Activated CD4-positive, alpha-beta T cell treated with anti-CD3 and anti-CD28 coated beads, Interleukin-2, amount 50 U/mL, for 48 hours (primary cell): Measurements from ENCODE around the gene PES1.
"Not testable (repeated sequence)": the region's sequence is repeated elsewhere in the genome, so short reads cannot be mapped to it uniquely, and the experiment has no call there.

Source experiments
- DNase-seq, 2 experiments: peaks; one replicate each; pipeline ENCODE4 v3.0.0-alpha.2; 2020

The PES1 gene

GRCh38 chr22:30551813-30552212 is 39.9 kb downstream of the PES1 start:
- DNase-seq = not testable (repeated sequence)

- no peak for DNase-seq
These were observed 44.5 kb downstream of the PES1 start for GRCh38 chr22:30547188-30547587.

GRCh38 chr22:30546616-30547015 is 45.1 kb downstream of the PES1 start, which contains the start of gene SEC14L6:
Gene SEC14L6, minus strand, starts transcription at chr22:30546741. Its CDS starts 59 bp downstream, at chr22:30546682.
- DNase-seq = no peak

GRCh38 chr22:30542811-30543188 is 48.9 kb downstream of the PES1 start:
- DNase-seq = no peak

- no peak for DNase-seq
These were observed 49.5 kb downstream of the PES1 start for GRCh38 chr22:30541961-30542810.

- not testable (repeated sequence) for DNase-seq
These were observed 50.2 kb downstream of the PES1 start for GRCh38 chr22:30541511-30541910.

- DNase-seq = no peak
These were observed 52.3 kb downstream of the PES1 start for GRCh38 chr22:30539368-30539767.

- no peak for DNase-seq
These were observed 53.4 kb downstream of the PES1 start for GRCh38 chr22:30538280-30538679.

GRCh38 chr22:30537083-30537731 is 54.5 kb downstream of the PES1 start:
- DNase-seq = no peak

GRCh38 chr22:30535182-30535581 is 56.5 kb downstream of the PES1 start:
- DNase-seq = no peak

- DNase-seq = no peak
These were observed 59.8 kb downstream of the PES1 start for GRCh38 chr22:30531651-30532608.

GRCh38 chr22:30526656-30527055 is 65.1 kb downstream of the PES1 start:
- no peak for DNase-seq
